NAMALWA (cell line): Measurements from ENCODE around the gene PACSIN2.
"Not testable (repeated sequence)": the region's sequence is repeated elsewhere in the genome, so short reads cannot be mapped to it uniquely, and the experiment has no call there.

ENCODE experiments used
- DNase-seq: peaks from one replicate; pipeline ENCODE4 v3.0.0-alpha.2; 2015; ENCODE audit warnings: low spot score

PACSIN2 gene

DNA sequence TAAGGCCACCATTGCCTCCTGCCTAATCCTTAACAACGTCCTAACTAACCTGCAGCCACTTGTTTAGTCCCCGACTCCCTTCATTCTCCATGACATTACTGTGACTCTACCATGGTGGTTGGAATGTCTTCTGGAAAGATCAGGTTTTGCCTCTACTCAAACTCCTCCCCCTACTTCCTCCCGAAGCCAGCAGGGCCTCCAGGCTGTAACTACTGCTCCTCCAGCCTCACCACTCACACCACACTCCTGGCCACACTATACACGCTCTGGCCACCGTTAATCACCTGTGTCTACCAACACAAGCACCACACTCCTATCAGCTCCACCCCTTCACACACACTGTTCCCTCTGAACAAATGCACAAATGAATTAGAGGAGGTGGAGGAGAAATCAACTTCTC lies 69.2 kb downstream of the PACSIN2 start:
- no peak for DNase-seq

DNA sequence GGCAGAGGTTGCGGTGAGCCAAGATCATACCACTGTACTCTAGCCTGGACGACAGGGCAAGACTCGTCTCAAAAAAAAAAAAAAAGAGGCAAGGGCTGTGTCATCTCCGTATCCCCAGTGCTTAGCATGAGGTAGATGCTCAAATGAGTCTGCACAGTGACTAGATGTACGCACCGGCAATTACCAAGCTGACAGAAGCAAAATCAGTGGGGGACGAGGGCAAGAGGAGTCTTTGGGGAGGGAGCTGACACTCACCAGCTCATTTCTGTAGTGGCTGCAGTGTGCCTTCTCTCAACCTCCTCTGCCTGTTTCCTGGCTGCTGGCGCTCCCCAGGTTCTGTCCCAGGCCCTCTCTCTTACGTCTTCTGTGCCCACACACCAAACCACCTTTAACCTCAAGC lies 69.9 kb downstream of the PACSIN2 start:
- no peak for DNase-seq

DNA sequence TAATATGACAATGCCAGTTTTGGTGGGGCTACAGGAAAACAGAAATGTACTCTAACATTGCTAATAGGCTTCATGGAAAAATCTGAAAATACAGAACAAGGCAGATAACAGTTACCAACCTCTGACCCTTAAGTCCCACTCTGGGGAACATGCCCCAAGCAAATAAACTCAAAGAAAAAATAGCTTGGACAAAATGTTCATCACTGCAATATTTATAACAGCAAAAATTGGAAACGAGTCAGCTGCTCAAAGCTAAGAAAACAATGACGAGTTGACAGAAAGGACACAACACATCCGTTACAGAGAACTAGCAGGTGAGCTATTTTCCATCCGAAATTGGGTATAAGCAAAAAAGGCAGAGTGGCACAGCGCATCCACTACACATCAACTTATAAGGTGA lies 70.5 kb downstream of the PACSIN2 start:
- no peak for DNase-seq

DNA sequence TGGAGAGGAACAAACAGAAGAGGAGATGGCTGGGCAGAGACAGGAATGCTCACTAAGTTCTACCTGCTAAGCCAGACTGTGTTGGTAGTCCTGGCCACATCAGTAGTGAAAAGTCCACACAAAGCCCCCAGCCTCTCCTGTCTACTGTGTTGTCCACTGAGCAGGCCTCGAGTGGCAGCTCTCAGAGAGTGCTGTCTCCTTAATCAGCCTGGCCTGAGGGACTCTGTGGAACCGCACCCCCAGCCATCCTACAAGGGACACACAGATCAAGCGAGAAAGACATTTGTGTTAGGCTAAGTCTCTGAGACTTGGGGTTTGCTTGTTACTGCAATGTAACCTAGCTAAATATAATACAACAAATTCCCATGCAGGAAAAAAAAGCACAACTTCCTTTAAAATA lies 71.0 kb downstream of the PACSIN2 start:
- DNase-seq: no peak

DNA sequence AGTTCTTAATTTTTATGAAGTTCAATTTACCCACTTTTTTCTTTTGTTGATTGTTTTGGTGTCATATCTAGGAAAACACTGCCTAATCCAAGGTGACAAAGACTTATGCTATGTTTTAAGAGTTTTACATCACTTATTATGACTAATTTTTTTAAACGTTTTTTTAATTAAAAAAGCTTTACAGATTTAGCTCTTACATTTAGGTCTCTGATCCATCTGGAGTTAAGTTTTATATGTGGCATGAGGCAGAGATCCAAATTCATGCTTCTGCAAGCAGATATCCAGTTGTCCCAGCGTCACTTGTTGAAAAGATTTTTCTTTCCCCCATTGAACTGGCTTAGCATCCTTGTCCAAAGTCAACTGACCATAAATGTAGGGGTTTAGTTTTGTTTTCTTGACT lies 72.6 kb downstream of the PACSIN2 start:
- no peak for DNase-seq

DNA sequence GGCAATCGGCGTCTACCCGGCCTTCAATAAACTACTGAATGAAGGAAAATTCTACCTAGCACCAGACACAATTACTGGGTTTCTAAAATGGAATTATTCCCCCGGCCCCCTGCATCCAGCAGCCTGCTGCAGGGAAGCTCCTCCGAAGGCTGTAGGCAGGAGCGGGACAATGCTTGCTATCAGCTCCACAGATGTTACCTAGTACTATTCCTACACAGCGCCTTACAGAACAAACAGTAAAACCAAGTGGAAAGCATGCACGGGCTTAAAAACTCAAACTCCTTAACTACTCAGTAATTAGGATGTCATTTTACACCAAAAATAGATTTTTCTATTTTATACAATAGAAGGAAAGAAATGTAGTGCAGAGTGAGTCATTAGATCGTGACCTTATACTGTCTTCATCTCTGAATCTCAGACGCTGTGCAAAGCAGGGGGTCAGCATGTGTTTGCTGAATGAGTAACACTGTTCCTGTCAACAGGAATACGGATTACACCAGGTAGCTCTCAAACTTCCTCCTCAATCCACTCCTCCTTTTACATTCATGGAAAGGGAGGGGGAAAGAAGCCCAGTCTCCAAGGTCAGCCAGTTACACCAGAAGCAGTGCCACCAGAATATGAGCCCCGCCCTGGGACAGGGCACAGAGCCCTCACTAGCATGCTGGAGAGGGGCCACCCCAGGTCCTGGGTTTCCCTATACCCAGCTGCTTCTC lies 74.9 kb downstream of the PACSIN2 start:
- DNase-seq: no peak

DNA sequence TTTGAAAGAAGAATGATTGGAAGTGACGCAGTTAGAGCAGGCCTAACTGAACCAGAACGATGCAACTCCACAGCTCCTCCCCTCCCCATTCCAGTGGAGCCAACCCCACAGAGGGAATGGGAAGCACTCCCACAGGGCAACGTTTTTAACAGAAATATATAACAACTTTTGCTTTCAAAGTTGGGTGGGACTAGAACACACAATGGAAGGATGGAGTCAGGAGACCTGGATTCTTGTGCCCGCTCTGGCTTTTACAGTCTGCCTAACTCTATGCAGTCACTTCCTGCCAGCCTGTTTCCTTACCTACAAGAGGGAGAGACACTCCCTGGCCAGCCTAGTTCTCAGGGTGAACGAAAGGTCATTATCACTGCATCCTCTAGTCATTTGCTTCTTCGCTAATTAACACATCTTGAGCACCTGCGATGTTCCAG lies 75.5 kb downstream of the PACSIN2 start:
- no peak for DNase-seq

DNA sequence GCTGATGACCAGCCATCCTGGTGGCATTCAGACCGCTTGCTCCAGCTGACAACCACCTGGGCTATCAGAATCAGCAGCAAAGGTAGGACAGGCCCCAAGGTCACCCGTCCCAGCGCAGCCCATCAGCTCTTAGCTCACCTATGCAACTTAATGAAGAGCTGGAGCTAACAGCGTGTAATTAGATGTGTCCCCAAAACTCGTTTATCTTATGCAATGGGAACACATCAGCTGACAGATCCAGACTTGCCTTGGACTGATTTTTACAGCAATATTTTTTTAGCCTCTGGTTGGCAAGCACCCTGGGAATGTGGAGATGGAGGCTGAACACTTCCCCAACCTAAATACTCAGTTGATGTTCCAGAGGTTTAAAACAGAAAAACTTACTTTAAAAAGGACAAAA lies 76.0 kb downstream of the PACSIN2 start:
- DNase-seq: no peak

DNA sequence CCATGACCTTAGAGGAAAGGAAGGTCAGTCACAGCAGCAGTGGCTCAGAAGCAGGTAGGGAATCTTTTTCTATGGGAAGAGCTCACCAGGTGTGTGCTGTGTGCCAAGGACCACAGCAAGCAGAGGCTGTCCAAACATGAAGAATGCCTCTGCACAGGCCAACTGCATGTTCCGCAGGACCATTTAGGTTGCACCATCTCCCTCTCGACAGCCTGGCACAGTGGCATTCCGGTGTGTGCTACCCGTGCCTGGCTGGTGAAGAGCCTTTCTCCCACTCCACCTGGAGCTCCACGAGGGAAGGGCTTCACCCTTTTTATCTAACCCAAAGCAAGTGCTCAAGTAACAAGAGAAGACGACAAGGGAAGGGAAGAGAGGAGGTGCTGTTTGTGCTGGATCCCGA lies 76.5 kb downstream of the PACSIN2 start:
- no peak for DNase-seq

DNA sequence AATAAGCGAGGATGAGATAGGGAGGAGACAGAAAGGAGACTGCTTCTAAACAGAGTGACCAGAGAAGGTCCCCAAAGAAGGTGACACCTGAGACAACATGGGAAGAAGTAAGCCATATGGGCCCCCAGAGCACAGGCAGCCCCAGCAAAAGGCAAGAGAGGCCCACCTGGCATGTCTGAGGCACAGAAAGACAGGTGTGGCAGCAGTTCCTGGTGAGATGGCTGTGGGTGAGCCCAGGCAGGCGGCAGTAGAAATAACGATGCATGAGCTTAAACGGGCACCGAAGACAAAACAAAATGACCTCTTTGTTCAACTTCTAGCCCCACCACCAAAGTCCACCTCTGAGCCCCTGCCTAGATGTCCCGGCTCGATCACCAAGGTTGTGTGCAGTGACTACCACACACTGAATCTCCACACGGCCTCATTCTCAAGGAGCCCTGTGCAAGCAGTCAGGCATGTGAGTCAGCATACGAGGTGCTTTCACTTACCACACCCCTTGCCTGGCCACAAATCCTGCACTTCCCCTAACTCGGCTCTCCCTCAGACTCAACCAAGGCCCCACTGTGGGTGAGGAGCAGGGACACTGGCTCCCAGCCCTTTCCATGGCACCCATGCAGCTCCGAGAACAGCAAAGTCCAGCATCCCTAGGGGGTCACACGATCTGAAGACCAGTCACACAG lies 77.6 kb downstream of the PACSIN2 start:
- peak; percentile 46 for DNase-seq

DNA sequence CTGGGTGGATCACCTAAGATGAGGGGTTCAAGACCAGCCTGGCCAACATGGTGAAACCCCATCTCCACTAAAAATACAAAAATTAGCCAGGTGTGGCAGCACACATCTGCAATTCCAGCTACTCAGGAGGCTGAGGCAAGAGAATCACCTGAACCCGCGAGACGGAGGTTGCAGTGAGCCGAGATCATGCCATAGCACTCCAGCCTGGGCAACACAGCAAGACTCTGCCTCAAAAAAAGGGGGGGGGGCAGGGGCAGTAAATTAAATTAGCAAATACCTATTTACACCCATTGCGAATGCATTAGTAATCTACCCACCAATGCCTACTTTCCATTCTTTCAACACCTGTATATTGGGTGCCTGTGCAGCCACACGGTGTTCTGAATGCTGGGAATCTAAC lies 78.3 kb downstream of the PACSIN2 start:
- not testable (repeated sequence) for DNase-seq

DNA sequence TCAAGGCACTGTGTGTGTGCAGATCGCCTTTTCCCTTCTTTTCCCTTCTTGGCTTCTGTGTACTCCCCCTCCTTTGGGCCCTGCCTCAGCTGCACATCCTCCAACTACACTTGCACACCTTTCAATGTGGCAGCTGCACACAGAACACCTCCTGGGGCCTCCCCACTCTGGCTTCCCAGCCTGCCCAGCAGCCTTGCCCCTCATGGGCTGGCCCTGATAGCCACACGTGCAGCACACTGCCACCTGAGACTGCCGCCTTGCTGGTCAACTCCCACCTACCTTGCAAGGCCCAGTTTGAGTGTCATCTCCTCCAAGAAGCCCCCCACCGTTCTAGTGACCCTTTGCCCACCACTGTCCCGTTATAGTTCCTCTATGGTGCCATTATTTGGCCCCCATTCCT lies 80.6 kb downstream of the PACSIN2 start:
- DNase-seq: no peak

DNA sequence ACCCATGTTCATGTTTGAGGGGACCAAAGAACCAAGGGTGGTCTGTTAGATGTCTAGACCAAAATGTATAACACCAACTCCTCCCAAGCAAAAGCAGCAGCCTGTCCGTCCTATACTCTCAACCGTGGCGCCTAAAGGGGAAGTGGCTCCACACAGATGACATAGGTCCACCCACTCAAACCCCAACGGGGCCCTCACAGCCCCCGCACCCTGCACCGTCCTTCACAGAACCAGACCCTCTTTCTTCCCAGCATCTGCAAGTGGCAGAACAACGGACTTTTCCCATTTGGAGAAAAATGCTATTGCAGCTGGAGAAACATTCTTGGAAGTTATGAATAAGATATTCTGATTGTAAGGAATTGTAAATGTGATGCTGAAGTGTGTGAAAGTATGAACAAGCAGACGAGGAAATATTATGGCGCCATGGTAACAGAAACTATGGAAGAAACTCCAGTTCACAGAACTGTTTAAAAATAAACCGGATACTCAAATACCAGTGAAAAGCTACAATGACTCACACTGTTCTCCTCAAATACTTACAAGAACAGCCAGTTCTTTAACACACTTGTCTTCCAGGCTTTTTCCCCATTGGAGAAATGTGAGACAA lies 81.4 kb downstream of the PACSIN2 start:
- DNase-seq: peak; percentile 83

DNA sequence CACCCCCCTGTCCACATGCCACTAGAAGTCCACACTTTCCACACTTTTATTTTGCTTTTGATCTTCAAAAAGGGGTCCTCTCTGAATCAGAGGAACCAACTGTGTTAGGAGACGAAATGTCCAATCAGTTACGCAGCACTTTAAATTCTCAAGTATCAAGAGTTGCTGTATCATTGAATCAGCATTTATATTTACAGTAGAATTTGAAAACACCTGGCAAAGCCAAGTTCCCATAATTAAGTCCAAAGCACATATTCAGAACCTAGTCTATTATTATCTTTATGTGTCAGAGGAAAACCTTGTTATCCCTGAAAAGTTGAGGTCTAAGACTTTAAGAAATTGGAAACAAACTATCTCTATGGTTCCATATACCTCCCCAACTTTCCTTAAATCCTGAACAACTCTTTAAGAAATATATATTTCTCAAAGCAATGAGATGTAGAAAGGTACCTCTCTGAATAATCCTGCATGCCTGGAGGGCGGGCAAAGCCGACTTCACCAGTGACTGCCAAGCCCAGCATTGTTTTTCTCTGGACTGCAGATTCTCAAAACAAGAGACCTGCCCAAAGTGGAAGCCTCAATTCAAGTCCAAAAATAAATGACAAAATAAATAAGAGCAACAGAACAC lies 82.0 kb downstream of the PACSIN2 start:
- DNase-seq: no peak

DNA sequence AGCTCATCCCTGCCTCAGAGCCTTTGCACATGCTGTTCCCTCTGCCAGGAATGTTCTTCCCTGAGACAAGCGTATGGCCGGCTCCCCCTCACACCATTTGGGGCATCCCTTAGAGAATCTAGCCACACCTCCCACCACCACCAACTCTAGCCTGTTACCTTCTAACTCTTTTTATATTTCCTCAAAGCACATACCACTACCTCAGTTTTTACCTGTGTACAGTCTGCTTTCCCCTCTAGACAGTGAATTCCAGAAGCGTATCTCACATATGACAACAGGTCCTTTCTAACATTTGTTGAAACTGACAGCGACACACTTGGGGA lies 82.8 kb downstream of the PACSIN2 start:
- DNase-seq: no peak

DNA sequence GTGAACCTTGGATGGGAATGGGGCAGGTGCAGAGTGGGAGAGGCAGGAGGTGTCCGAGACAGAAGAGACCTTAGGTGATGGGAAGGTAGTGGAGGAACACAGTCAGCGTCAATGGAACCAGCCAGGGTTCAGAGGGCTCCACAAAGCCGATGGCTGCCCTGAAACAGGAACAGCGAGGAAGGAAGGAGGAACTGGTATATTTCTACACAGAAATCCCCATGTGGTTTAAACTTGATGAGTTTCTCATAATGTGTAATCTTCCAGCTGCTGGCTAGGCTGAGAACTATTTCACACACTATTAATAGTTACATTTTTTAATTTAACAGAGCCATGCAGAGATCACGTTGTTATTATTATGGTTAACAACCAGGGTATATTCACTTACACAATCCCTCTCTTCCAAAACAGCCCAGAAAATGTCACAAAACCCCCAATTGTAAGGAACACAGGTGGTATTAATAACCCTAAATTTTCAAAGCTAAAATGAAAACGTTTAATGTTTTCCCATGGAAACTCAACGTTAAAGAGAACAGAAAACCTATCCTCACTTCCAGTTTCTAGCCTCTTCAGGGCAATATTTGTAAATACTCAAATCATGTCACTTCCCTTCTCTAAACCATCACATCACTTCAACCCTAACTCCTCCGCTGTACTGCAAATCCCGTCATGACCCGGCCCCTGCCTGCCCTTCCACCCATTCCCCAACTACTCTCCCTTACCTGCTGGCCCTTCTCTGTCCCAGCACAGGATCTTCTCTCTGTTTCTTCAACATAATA lies 83.3 kb downstream of the PACSIN2 start:
- peak; percentile 71 for DNase-seq

DNA sequence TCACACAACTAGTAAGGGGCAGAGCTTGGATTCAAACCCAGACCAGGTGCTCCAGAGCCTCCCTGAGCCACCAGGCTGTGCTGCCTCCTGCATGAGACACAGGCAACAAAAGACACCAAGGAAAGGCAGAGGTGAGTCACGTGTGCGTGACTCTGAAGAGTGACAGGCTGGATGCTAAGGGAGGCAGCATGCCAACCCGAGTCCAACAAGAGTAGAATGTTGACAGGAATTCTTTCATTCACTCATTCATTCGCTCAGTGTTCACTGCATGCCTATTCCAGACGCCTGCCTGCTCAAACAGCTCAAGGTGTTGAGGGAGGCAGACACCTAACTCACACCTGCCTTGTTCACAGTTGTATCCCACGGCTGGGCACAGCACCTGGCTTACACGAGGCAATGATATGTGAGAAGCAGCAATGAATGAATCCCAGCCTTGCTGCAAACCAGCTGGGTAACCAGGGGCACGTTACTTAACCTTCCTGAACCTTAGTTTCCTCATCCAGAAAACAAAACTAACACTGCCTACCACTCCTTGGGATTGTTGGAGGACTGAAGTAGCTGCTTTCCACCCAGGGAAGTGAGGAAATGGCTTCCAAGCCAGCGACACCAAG lies 84.0 kb downstream of the PACSIN2 start:
- peak; percentile 36 for DNase-seq

DNA sequence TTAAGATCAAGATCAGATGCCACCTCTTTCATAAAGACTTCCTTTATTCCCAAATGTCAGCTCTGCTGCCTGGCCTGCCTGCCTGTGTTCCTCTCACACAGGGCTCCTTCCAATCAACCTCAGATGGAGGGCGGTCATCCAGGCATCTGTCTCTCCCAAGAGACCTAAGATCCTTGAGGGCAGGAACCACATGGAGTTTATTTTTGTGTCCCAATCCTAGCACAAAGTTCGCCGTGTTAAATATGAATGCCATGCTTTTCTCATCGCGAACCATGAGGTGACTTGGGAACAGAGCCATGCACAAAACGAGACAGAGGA lies 85.2 kb downstream of the PACSIN2 start:
- DNase-seq: no peak

DNA sequence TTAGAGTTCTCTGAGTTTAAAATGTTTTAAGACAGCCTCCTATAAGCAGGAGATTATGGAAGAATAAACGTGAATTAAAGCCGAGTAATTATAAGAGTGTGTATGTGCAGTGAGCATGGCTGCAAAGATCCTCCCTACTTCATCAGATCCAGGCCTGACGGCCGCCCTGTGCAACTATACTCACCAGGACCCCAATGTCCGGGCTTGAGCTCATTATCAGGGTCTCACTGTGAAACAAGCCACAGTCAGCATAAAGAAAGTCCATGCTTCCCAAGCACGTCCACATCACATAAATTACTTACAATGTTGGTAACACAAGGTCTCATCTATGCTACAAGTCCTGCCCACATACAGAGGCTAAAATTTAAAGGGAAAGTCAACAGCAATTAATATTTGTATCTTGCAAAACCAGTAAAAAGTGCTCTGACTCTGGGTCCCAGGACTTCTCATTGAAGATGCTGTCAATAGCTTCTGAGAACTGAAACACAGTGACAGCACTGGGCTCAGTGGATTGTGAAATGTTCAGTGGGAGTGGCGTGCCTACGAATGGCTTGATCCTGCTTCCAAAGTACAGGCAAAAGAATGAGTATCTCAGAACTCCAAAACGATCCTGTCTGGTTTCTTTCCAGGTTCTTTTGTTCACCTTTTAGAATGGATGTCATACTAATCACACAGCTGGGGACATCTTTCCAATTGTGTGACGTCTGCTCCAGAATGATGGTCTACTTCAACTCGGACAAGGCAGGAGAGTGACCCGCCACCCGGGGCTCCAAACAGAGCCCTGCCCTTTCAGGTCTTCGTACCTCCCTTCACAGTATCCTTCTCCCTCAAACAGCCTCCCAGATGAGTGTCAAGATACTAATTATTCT lies 85.7 kb downstream of the PACSIN2 start:
- no peak for DNase-seq

DNA sequence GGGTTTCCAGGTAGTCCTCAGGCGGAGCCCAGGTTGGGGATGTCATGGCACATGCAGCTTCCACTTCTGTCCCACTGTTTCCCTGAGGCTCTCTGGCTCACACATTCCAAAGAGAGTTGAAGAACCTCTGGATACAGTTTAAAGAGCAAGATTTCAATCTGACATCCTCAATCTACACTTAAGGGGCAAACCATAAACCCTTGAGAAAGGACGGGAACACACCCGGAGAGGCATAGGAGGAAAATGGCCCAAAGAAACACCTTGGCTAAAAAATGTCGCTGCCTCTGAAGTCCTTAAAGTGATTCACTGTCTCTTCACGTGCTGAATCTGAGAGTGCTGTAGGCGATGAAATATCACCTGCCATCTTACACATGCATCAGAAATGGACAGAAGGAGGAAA lies 87.0 kb downstream of the PACSIN2 start:
- no peak for DNase-seq

DNA sequence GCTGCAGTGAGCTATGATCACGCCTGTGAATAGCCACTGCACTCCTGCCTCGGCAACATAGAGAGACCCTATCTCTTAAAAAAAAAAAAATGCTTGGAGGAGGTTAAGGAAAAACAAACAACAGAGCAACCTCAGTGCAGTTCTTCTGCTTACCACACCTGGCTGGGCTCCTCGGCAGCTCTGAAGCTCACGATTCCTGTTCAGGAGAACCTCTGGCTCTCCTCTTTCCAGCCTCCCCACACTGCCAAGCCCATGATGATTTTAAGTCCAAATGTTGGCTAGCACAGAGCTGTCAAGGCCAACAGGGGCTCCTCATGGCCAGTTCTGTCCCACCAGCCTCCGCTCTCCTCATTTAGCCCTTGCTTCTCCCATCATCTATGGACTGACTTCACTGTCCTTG lies 88.2 kb downstream of the PACSIN2 start:
- DNase-seq: no peak
